ENCODE data around the gene ARHGAP25.

GRCh38 chr2:68738906-68739594 lies 4.4 kb downstream of the ARHGAP25 start:
- no peak for TF ChIP-seq POLR2AphosphoS5 (IDR thresholded peaks at IDR 0.05; ENCODE audit: insufficient read depth, low read depth, low read length)
- TF ChIP-seq CTCF (IDR thresholded peaks at IDR 0.05; ENCODE audit: extremely low read depth in 1 of 2, insufficient read depth in 1 of 2, low read depth in 1 of 2, low read length in 2 of 2): no peak
- no peak for TF ChIP-seq EZH2 (IDR thresholded peaks at IDR 0.05; ENCODE audit: borderline replicate concordance, low read depth, low read length, severe bottlenecking)
- TF ChIP-seq GATA2 (IDR thresholded peaks at IDR 0.05; ENCODE audit: insufficient read depth, insufficient read length, low read depth, low read length): no peak
- no peak for TF ChIP-seq MAX (IDR thresholded peaks at IDR 0.05; ENCODE audit: insufficient read depth, insufficient read length)
- no peak for TF ChIP-seq POLR2A (IDR thresholded peaks at IDR 0.05; ENCODE audit: low read depth, low read length)
- TF ChIP-seq JUN (IDR thresholded peaks at IDR 0.05; ENCODE audit: borderline replicate concordance, insufficient read depth, insufficient read length, low read depth): no peak

All from endothelial cell of umbilical vein (primary cell).